Measurements from ENCODE around the gene LGR5.

The LGR5 gene

GRCh38 chr12:71589478-71589881 lies 149.9 kb downstream of the LGR5 start:
- FAIRE-seq (no peak), DNase-seq (ENCODE audit: insufficient read length, low spot score) (no peak)

DNA sequence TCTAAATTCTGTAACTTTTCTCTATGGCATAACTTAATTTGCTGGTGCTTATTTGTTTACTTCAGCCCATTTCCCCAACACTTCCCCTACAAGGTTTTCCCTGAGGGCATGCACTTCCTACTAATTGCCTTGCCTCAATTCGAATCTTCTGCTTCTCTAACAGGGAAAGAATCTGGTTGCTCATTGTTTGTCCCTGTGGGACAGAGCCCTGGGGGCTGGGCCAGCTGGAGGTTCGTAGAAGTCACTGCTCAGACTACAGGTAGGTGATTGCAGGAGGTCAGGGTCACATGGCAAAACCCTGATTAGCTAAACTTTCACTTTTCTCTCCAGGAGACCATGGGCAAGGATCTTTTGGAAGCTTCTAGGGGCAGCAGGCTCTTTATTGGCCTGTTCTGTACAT lies 152.0 kb downstream of the LGR5 start:
- FAIRE-seq (no peak), DNase-seq (ENCODE audit: insufficient read length, low spot score) (no peak)

DNA sequence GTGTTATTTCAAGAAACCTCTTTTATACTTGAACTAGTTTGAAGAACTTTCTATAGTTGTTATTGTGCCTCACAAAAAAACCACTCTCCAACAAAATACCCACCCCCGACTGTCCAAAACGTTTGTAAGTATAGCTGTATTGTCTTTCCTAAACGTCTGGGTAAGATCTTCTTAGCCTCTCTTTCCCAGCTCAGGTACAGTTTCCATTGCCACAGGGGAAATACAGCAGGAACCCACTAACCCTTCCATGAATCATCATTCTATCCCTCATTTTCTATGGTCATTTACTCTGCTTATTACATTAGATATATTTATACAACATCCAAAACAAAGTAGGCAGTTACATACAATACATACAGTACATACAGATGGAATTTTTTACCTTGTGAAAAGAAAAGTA lies 153.2 kb downstream of the LGR5 start:
- no peak for DNase-seq (ENCODE audit: insufficient read length, low spot score)
- FAIRE-seq = no peak

DNA sequence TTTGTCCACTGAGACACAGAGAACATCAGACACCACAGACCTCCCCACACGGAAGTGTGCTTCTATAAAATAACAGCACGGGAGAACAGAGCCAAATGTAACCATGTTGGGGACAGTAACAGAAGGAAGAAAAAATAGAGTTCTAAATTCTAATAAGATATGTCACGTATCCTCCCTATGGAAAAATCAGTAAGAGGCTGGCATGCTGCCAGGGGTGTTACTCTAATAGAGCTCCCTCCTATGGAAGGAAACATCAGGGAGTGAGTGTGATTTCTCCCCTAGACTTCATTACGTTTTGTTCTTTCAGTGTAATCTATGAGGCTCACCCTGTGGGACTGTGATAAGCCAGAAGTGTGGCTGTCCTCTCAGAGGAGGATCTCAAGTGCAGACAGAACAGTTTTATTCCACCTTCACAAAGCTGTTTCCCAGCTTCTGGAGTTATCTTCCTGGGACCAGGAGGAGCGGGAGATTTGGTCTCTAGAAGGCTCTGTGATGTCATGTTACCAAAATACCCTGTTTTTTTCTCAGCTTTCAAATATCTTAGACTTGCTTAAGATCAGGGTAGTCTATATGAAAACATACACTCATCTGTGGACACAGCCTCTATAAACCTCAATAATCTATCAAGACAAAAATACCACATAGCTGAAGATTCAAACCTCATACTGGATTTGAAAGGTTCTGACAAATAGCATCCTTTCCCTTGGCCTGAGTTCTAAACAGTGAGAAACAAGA lies 154.8 kb downstream of the LGR5 start:
- DNase-seq (ENCODE audit: insufficient read length, low spot score) = no peak
- no peak for FAIRE-seq

- DNase-seq (ENCODE audit: insufficient read length, low spot score) (no peak), FAIRE-seq (no peak)
These were observed 159.6 kb downstream of the LGR5 start for GRCh38 chr12:71599210-71599609.

DNA sequence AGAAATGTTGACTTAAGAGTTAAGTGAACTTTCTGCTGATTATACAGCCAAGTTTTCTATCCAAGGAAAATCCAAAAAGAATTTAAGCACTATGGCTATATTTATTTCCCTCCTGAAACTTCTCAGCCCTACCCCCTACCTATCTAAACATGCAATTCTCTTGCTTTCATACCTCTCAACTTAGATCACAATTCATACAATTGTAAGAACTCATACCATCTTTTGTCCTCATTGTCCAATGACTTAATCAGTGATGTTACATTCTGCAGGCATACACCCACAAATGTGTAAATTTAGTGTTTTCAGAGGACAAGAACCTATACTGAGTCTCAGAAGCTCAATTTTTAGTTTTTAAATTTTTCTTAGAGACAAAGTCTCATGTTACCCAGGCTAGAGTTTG lies 161.9 kb downstream of the LGR5 start:
- no peak for FAIRE-seq

GRCh38 chr12:71602761-71603577 lies 163.4 kb downstream of the LGR5 start:
- FAIRE-seq = no peak
- no peak for DNase-seq (ENCODE audit: insufficient read length, low spot score)

More for the DNA sequence above, 161.9 kb downstream of the LGR5 start:
- DNase-seq (ENCODE audit: insufficient read length, low spot score) = no peak

GRCh38 chr12:71605039-71605438 lies 165.4 kb downstream of the LGR5 start:
- peak; percentile 23 for FAIRE-seq

DNA sequence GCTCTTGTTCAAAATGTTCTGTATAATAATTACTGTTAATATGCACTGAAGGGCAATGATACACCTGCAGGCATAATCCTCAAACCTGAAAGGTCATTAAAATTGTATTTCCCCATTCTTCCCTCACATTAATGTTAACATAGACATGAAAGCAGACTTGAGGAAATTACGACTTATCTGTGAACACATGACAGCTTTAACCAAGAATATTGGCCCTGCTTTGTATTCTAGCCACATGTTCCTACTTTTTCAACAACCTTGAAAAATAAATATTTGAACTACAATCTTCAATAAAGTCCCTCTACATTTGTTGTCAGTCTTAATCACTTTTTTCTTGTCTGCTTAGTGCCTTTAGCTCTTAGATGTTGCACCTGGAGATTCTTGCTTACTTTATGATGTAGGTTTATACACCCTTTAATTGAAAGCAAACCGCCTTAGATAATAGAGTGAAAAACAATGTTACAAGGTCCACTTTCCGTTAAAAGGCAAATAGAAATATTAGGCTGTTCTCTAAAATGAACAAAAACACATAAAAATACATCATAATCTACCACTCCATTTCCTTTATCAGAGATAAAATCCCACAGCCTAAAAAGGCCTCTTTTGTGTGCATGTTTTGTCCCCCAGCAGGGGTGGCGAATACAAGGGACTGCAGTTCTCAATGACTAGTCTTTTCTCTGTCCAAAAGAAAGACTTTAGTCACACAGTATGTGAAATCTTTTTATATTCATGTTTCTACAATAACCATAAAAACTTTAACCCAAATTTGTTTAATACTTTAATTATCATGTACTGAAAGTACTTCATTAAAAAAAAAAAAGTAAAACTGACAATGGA lies 168.1 kb downstream of the LGR5 start:
- DNase-seq (ENCODE audit: insufficient read length, low spot score) = no peak

More at GRCh38 chr12:71605039-71605438, 165.4 kb downstream of the LGR5 start:
- DNase-seq (ENCODE audit: insufficient read length, low spot score) = no peak

GRCh38 chr12:71610031-71610795 lies 170.6 kb downstream of the LGR5 start:
- FAIRE-seq = no peak

More for the DNA sequence above, 168.1 kb downstream of the LGR5 start:
- peak; percentile 8 for FAIRE-seq

GRCh38 chr12:71621938-71622337 lies 182.3 kb downstream of the LGR5 start:
- FAIRE-seq (no peak), DNase-seq (ENCODE audit: insufficient read length, low spot score) (no peak)

More at GRCh38 chr12:71610031-71610795, 170.6 kb downstream of the LGR5 start:
- no peak for DNase-seq (ENCODE audit: insufficient read length, low spot score)

- DNase-seq (ENCODE audit: insufficient read length, low spot score) = no peak
- peak; percentile 49 for FAIRE-seq
These were observed 185.9 kb downstream of the LGR5 start for GRCh38 chr12:71625476-71625875.

DNA sequence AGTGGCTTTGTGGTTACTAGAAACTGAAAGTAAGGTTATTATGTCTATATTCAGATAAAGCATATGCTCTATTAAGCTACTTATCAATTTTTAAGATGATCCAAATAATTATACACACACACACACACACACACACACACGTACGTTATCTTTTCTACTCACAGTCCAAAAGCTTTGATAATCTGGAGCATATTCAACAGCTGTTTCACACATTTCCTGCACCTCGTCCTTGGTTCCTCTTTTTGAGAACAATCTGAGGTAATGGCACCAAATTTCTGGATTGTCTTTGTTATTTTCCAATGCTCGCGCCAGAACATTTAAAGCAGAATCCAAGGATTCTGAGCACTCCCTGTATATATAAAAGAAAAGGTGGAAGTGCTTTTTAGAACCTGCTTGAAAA lies 186.5 kb downstream of the LGR5 start:
- peak; percentile 83 for FAIRE-seq
- no peak for DNase-seq (ENCODE audit: insufficient read length, low spot score)

GRCh38 chr12:71626768-71627167 lies 187.2 kb downstream of the LGR5 start:
- DNase-seq (ENCODE audit: insufficient read length, low spot score) = no peak
- FAIRE-seq = no peak

DNA sequence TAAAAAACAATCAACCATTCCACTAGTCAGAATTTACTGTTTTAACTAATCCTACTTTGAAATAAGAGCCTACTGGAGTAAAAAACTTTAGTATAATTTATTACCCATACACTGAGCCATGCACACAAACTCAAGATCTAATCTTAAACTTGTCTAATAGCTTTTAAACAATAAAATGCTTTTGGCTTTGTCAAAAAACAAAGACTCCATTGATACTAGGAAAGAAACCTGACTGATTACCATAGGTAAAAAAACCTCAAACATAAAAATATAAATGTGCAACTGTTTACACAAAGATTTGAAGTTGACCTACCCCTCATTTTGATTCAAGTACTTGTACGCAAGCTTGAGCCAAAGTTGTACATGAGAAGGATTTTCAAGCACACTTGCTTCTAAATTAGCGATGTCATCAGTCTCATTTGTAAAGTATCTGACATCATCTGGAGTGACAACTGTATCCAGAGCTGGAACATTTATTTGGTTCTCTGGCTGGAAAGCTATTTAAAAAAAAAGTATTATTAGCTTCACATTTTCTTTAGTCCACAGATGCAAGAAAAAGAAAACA lies 187.9 kb downstream of the LGR5 start:
- FAIRE-seq (peak; percentile 65), DNase-seq (ENCODE audit: insufficient read length, low spot score) (no peak)
